HL-60 (cell line): ENCODE measurements around the gene FGFR2.

Experiments
- DNase-seq, 2 experiments: peaks; one replicate each; pipeline ENCODE4 v3.0.0-alpha.2; 2010 to 2020; ENCODE audit warnings: low read depth in 1 of 2, low spot score in 1 of 2
- H3K27ac ChIP-seq: fragments of 250-450 bp; sonication (Bioruptor Pico); replicated peaks from 2 replicates; pipeline ENCODE4 v1.5.1; 2020; ENCODE audit warnings: mild to moderate bottlenecking, moderate library complexity
- H3K27me3 ChIP-seq: fragments of 250-450 bp; sonication (Bioruptor Pico); 2 replicates; pipeline ENCODE4 v1.5.1; 2021; ENCODE audit warnings: mild to moderate bottlenecking, moderate library complexity; ENCODE audit not compliant: insufficient read depth, poor library complexity, severe bottlenecking
- H3K4me3 ChIP-seq: replicated peaks from 2 replicates; pipeline ENCODE4 v1.5.1; 2011; ENCODE audit warnings: mild to moderate bottlenecking, control low read depth, low read length; ENCODE audit not compliant: insufficient read depth
- GABPA ChIP-seq: IDR thresholded peaks from 2 replicates; pipeline ENCODE4 v1.6.1; 2012; ENCODE audit warnings: low read depth
- POLR2AphosphoS5 ChIP-seq: IDR thresholded peaks from 2 replicates; pipeline ENCODE4 v1.6.1; 2012; ENCODE audit warnings: low read depth
- SPI1 ChIP-seq: IDR thresholded peaks from 2 replicates; pipeline ENCODE4 v1.6.1; 2012; ENCODE audit warnings: low read depth, mild to moderate bottlenecking, borderline replicate concordance
- TF ChIP-seq, protein P1 (sequence below): IDR thresholded peaks from 2 replicates; pipeline ENCODE4 v1.6.1; 2012; ENCODE audit warnings: low read depth; ENCODE audit not compliant: insufficient replicate concordance
- TF ChIP-seq, protein P2 (sequence below): IDR thresholded peaks from one replicate; pipeline ENCODE4 v1.5.1; 2011; ENCODE audit warnings: low read length, control low read depth, inconsistent platforms; ENCODE audit not compliant: insufficient read depth

Gene FGFR2

DNA sequence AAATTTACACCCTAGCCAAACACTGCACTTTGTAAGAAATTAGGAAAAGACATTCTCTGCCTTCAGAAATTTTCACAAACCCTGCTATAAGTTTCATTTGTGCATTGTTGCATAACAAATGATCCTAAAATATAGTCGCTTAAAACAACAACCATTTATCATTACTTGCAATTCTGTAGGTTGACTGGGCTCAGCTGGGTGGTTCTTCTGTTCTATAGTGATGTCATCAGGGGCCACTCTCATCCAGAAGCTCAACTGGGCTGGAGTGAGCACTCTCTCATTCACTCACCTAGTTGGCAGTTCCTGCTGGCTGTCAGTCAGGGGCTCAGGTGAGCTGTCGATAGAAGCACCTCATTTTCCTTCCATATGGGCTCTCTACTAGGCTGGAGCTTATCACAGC is 20.7 kb upstream of the FGFR2 start:
- TF ChIP-seq SPI1 = no peak
- TF ChIP-seq GABPA = no peak
- TF ChIP-seq, protein P1, sequence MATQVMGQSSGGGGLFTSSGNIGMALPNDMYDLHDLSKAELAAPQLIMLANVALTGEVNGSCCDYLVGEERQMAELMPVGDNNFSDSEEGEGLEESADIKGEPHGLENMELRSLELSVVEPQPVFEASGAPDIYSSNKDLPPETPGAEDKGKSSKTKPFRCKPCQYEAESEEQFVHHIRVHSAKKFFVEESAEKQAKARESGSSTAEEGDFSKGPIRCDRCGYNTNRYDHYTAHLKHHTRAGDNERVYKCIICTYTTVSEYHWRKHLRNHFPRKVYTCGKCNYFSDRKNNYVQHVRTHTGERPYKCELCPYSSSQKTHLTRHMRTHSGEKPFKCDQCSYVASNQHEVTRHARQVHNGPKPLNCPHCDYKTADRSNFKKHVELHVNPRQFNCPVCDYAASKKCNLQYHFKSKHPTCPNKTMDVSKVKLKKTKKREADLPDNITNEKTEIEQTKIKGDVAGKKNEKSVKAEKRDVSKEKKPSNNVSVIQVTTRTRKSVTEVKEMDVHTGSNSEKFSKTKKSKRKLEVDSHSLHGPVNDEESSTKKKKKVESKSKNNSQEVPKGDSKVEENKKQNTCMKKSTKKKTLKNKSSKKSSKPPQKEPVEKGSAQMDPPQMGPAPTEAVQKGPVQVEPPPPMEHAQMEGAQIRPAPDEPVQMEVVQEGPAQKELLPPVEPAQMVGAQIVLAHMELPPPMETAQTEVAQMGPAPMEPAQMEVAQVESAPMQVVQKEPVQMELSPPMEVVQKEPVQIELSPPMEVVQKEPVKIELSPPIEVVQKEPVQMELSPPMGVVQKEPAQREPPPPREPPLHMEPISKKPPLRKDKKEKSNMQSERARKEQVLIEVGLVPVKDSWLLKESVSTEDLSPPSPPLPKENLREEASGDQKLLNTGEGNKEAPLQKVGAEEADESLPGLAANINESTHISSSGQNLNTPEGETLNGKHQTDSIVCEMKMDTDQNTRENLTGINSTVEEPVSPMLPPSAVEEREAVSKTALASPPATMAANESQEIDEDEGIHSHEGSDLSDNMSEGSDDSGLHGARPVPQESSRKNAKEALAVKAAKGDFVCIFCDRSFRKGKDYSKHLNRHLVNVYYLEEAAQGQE = no peak
- TF ChIP-seq, protein P2, sequence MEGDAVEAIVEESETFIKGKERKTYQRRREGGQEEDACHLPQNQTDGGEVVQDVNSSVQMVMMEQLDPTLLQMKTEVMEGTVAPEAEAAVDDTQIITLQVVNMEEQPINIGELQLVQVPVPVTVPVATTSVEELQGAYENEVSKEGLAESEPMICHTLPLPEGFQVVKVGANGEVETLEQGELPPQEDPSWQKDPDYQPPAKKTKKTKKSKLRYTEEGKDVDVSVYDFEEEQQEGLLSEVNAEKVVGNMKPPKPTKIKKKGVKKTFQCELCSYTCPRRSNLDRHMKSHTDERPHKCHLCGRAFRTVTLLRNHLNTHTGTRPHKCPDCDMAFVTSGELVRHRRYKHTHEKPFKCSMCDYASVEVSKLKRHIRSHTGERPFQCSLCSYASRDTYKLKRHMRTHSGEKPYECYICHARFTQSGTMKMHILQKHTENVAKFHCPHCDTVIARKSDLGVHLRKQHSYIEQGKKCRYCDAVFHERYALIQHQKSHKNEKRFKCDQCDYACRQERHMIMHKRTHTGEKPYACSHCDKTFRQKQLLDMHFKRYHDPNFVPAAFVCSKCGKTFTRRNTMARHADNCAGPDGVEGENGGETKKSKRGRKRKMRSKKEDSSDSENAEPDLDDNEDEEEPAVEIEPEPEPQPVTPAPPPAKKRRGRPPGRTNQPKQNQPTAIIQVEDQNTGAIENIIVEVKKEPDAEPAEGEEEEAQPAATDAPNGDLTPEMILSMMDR = no peak
- TF ChIP-seq POLR2AphosphoS5 = no peak
- H3K27ac ChIP-seq = no peak overlapping the region

DNA sequence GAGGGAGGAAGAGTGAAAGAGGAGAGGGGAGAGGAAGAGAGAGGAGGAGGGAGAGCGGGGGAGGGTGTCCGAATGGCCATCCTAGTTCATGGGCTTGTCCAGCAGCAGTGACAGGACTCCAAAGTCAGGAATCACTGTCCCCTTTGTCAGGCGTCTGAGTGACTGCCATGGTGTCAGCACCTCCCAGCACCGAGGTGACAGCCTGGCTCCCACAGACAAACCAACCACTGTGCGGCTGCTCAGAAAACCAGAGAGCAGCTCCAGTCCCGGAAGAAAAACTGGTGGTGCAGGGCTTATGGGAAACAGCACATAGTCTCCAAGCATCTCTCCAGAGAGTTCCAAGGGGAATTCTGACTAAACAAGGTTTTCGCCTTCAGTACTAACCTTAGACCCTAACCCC is 18.9 kb upstream of the FGFR2 start:
- Histone ChIP-seq H3K27ac (no peak overlapping the region), H3K4me3 (no peak overlapping the region), H3K27me3 (no peaks in the 10 kb centered on the region)
- no peak for DNase-seq
- no peak for TF ChIP-seq SPI1
- TF ChIP-seq GABPA = no peak
- TF ChIP-seq, protein P2 = no peak
- TF ChIP-seq, protein P1 = no peak
- TF ChIP-seq POLR2AphosphoS5 = no peak

More for the DNA sequence above, 20.7 kb upstream of the FGFR2 start:
- no peaks in the 10 kb centered on the region for H3K27me3 ChIP-seq
- H3K4me3 ChIP-seq = no peak overlapping the region
- DNase-seq = no peak

DNA sequence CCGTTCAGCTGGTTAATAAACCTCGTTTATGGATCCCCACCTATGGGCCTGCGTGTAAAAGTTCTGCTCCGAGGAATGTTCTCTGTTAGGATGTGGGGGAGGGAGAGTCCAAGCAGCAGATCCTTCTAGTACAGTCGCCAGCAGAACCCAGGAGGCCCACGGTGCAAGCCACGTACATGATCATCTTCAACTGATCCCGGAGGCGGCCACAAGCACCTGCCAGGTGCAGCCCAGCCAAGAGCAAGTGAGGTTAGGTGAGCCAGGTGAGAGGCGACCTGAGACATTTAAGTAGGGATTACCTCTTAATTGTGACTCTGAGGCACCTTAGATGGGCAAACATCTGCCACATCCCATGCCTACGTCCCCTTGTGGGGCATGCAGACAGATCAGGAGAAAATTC is 18.0 kb upstream of the FGFR2 start:
- Histone ChIP-seq H3K27me3 (no peaks in the 10 kb centered on the region), H3K4me3 (no peak overlapping the region), H3K27ac (no peak overlapping the region)
- no peak for DNase-seq
- no peak for TF ChIP-seq SPI1
- TF ChIP-seq, protein P2 = no peak
- no peak for TF ChIP-seq POLR2AphosphoS5
- TF ChIP-seq, protein P1 = no peak
- TF ChIP-seq GABPA = no peak
